Left hindlimb (tissue), 1 donor: ENCODE results near the gene LZTS2.

Source experiments
- DNase-seq: peaks from one replicate; pipeline ENCODE4 v3.0.0-alpha.2; 2018

LZTS2 gene

DNA sequence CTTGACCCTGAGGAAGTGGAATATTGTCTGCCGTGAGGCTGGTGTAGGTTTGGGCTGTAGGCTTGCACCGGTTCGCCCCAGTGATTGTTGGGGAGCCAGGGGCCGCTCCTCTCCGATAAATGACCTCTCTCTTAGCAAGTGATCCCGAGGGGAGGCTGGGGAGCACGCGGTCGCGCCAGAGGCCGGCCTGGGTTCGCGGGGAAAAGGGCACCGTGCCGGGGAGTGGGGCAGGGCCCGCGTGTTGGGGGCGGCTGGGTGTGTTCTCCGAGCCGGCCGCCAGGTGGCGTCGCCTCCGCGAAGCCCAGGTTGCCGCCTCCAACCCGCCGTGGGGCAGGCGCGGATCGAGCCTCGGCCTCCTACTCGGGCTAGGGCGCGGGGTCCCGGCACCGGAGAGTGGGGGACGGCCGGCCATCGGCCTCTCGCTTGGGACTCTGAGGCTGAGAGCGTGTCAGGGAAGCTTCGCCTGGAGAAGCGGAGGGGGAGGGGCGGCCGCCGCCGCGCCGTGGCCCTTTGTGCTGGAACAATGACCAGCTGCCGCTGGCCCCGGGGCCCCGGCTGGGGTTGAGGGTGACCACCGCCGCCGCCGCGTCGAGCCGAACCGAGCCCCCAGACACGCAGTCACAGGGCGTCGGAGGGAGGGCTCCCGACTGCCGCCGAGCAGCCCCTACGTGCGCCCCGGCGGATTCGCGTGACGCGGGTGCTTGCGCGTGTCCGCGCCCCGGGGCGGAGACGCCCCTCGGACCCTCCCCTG, 442 bp upstream of the LZTS2 start:
- DNase-seq = peak; percentile 90

DNA sequence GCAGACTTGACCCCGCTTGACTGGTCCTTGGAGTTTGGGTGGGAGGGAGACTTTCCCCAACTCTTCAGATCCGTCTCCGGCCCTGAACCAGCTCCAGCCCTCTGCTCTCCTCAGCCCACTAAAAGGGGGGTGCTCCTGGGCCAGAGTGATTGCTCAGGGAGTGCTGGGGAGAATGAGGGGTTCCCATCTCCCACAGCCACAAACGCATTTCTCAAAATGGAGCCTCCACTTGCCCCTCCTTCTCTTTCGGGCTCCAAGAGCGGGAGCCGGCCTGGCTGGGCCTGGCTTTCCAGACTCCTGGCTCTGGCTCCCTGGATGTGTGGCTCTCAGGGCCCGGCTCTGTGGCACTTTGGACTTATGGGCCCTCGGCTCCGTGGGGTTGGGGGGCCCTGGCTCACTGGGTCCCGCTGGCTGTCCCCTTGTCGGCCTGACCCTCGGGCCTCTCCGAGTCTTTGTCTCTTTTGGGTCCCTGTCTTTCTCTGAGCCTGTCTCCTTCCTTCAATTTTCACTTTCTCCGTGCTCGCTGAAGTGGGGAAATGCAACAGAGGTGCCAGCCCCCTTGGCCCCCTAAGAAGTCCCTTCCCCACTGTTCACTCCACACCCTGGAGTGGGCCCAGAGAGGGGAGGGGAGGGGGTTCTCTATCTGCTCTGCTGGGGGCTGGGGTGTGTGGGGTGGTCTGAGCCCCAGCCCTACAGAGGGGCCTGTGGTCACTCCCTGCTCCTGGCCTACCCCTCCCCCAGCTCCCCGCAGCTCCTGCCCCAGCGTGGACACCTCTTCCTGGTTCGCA, 713 bp downstream of the LZTS2 start:
- no peak for DNase-seq

DNA sequence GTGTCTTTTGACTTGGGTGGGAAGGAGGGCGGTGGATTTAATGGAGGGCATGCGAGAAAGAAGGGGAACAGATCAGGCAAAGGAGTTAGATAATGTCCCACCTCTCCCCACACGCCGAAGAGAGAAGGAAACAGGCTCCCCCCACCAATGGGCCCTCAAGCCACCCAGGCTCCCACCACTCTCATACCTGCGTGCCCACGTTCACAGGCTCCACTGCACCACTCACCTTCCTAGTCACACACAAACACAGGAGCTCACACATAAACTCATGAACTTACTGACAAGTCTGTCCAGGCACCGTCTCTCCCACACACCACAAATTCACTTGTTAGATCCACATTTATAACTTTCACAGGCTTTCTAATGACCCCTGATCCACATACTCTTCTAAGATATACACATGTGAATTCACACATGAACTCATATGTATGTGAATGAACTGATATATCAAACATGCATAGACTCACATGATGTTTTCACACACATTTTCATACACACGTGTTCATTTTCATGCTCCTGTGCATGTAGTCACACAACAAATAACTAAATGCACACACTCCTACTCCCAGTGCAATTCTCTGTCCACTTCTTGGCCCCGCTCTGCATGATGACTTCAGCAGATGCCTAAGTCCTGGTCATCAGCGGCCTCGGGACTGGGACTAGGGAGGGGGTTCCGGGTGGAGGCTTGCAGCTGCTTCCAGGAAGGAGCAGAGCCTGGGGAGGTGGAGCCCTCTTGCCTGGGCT, 1.5 kb downstream of the LZTS2 start:
- peak; percentile 90 for DNase-seq

DNA sequence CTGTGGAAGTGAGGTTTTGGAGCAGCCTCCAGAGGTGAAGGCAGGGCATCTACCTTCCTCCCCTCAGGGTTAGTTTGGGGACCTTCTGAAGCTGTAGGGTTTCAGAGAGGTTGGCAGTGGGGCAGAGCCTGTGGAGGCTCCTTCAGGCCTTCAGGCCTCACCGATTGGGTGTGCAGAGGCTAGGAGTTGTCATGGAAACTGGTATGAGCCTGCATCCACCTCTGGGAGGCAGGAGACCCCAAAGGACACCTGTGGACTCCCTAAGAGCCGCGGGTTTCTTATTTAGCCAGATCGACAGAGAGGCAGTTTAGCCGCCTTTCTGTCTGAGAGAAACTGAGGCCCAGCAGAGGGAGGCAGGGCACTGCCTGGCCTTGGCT, 2.0 kb downstream of the LZTS2 start:
- DNase-seq = no peak

DNA sequence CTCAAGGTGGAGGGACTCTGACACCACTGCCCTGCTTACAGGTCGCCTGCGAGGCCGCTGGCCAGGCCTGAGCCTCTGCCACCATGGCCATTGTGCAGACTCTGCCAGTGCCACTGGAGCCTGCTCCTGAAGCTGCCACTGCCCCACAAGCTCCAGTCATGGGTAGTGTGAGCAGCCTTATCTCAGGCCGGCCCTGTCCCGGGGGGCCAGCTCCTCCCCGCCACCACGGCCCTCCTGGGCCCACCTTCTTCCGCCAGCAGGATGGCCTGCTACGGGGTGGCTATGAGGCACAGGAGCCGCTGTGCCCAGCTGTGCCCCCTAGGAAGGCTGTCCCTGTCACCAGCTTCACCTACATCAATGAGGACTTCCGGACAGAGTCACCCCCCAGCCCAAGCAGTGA, 2.8 kb downstream of the LZTS2 start:
- no peak for DNase-seq

DNA sequence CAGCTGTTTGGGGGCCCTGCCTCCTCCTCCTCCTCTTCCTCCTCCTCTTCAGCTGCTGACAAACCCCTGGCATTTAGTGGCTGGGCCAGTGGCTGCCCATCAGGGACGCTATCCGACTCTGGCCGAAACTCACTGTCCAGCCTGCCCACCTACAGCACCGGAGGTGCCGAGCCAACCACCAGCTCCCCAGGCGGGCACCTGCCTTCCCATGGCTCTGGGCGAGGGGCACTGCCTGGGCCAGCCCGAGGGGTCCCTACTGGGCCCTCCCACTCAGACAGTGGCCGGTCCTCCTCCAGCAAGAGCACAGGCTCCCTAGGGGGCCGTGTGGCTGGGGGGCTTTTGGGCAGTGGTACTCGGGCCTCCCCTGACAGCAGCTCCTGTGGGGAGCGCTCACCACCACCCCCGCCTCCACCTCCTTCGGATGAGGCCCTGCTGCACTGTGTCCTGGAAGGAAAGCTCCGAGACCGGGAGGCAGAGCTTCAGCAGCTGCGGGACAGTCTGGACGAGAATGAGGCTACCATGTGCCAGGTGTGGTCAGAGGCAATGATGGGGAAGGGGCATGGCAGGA, 4.1 kb downstream of the LZTS2 start:
- DNase-seq = no peak

DNA sequence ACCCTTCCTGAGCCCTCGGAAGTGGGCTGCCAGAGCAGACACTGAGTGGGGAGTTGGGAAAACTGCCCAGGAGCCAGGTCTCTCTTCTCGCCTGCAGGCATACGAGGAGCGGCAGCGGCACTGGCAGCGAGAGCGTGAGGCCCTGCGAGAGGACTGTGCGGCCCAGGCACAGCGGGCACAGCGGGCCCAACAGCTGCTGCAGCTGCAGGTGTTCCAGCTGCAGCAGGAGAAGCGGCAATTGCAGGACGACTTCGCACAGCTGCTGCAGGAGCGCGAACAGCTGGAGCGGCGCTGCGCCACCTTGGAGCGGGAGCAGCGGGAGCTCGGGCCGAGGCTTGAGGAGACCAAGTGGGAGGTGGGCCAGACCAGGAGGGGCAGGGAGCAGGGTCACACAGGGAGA, 5.8 kb downstream of the LZTS2 start:
- no peak for DNase-seq

DNA sequence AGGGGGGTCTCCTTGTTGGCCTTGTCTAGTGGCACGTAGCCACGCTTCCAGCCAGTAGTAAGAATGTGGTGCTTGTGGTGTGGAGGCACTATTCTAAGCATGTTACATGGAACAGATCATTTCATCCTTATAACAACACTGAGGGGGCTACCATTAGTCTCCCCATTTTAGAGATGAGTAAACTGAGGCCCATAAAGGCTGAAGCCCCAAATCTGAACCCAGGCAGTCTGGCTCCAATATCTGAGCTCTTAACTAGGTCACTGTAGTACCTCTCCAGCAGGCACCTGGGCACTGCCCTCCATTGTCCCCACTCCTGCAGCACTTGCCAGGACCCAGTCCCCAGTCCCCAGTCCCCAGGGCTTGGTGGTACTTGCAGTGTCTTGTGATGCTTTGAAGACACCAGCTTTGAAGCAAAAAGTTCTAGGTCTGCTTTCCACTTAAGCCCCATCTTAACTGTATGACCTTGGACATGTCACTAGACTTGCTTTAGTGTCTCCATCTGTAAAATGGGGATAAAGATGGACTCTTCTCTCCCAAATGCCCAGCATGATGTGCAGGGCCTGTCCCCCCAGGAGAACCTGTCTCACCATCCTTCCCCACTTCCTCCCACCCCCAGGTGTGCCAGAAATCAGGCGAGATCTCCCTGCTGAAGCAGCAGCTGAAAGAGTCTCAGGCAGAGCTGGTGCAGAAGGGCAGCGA, 6.4 kb downstream of the LZTS2 start:
- DNase-seq = no peak

DNA sequence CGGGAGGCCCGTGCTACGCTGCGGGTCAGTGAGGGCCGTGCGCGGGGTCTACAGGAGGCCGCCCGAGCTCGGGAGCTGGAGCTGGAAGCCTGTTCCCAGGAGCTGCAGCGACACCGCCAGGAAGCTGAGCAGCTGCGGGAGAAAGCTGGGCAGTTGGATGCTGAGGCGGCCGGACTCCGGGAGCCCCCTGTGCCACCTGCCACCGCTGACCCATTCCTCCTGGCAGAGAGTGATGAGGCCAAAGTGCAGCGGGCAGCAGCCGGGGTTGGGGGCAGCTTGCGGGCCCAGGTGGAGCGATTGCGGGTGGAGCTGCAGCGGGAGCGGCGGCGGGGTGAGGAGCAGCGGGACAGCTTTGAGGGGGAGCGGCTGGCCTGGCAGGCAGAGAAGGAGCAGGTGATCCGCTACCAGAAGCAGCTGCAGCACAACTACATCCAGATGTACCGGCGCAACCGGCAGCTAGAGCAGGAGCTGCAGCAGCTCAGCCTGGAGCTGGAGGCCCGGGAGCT, 7.0 kb downstream of the LZTS2 start:
- peak; percentile 72 for DNase-seq

DNA sequence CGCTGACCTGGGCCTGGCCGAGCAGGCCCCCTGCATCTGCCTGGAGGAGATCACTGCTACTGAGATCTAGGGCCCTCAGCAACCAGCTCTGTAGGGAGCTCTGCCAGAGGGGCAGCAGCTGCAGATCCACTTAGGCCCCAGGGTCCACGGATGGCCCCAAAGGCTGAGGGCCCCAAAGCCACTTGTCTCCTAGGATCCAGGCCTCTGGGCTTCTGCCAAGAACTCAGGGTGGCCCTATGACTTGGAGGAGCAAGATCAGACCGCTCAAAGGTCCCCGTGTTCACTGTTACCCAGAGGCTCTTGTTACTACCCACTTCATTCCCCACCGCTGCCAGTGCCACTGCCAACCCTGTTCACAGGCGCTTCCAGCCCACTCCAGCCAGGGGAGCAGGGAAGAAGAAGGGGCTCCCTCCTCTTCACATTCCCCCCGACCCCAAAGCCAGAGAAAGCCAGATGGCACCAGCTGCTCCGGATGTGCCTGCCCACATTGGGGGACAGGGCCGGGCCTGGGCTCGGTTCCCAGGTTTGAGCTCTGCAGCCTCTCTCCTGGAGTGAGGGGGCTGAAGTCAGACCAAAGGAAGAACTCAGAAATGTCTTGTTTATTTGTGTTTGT, 7.6 kb downstream of the LZTS2 start:
- no peak for DNase-seq

DNA sequence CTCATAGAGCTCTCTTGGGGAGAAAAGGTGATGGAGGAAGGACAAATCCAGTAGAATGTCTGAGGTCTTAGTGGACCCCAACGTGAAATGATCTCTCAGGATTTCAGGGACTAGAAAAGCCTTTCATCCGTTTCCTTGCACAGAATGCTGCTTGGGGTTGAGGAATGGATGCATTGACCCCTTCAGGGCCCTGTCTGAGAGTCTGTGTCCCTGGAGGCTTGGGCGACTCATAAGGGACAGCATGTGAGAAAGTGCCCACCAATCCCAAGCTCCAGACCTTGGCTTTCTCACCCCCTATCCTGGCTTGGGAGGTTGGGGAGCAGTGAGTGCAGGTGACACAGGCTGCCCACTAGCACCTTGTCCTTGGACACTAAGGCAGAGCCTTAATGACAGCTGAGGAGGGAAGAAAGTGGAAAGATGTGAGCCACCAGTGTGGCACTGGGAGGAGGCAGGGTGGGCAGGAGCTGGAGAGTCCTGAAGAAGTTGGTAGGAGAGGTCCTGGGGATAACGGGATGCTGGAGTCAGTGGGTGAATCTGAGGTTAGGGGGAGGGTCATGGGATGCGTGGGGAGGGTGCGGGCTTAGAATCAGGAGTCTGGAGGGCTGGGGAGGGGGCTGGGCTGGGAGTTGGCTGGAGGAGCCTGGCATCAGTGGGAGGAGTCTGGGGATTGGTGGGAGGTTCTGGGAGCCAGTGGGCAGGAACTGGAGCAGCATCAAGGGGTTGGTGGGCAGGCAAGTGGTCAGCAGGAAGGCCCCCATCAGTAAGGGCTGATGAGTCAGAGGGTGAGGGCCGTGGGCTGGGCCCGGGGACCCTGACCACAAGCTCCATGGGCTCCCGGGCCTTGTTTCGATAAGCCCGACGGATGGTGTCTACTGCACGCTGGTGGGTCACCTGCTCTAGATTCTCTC, 8.6 kb downstream of the LZTS2 start:
- no peak for DNase-seq

DNA sequence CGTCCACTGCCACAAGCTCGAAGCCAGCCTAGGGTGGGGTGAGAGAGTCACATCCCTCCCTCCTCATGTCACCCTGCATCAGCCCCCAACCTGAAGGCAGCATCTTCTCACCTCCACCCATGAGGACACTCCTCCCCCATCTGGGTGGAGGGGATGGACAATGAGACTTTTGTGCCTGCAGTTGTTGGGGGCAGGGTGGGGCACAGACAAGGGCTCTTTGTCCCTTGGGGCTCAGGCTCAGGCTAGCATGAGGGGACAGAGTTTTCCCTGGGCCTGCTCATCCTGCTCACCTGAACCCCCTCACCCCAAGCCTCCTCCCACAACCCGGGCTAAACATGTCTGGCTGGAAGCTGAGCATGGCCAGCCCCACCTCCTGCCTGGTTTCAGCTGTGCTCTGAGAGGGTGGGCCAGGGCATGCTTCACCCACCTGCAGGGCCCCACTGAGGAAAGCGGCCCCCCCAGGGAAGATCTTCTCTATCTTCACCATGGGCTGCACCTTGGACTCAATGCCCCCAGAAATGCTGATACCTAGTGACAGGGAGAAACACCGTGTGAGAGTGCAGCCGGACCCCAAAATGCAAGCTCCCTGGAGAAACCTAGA, 9.3 kb downstream of the LZTS2 start:
- no peak for DNase-seq

DNA sequence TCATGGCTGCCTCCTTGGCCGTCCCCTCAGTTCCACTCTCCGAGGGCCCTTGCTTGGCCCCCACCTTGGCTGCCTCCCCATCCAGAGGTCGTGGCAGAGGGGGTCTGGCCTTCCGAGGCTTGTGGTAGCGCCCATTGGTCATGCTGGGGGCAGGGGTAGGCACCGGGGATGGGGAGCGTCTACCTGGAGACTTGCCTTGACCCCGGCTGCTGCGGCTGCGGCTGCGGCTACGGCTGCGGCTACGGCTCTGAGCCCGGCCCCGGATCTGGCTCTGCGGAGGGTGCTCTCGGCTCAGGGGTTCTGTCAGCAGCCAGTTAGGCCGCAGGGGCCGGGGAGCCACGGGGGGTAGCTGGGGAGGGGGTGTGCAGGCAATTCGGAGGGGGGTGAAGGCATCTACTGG, 10.7 kb downstream of the LZTS2 start:
- no peak for DNase-seq

DNA sequence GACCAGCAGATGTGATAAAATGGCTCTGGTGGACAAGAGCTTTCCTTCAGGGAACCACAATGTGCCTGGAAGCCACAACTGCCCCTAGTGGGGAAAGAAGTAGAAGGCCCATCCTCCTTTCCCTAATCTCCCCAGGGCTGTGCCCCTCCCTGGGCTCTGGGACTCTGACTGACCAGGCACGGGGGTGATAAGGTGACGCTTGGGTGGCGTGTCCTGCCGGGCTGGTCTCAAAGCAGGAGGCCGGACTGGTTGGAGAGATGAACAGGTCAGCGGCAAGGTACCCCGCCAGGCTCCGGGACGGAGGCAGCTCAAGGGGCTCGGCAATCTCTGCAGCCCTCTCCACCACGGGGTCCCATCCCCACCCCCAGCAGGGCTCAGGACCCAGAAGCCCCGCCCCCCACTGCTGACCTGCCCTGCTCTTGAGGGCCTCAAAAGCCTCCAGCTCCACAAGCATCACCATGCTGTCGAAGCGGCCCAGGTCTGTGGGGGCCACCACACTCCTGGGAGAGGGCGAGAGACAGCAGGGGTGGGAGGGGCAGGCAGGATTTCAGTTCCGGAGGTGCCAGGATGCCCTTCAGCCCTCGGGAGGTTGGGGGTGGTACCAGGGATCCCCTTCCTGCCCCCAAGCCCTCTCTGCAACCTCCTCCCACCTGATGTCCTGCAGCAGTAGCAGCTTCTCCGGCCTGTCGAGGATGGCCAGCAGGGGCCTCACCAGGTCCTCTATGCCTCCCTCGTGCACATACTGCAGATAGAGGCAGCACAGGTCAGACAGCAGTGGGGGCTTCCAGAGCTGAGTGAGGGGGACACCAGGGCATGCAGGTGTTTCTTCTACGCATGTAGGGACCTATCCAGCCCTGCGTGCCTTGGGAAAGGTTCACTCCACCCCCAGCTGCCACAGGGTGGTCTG, 12.2 kb downstream of the LZTS2 start:
- no peak for DNase-seq

DNA sequence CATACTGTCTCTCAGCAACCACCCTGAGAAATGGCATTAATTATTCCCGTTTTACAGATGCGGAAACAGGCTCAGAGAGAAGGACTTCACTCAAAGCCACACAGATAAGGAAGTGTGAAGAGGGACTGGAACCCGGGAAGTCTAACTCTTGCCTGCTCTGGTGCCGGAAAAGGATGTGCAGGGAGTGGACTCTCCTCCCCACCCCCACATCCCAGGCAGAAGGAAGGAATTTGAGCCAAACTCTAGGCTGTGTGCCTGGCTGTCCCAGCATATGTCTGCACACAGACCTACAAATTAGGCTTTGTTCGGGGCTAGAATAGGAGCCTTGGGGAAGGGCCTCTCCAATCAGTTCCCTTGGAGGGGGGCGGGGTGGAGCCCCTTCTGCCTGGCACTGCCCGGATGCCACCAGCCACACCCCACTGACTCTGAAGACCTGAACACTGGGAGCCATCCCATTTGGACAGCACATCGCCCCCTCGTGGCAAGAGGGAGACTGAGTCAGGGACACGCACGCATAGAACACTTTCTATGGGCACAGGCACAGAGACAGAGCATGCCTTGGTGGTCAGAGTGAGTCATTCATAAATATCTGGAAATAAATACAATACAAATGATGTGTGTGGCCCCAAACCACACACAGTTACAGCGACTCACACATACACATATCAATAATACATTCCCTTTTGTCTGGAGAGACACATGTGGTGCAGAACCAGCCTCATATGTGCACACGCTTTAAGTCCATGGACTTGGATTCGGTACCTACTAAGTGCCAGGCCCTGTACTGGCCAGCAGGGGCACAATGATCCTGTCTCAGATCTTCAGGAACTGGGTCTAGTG, 13.1 kb downstream of the LZTS2 start:
- DNase-seq = peak; percentile 84

DNA sequence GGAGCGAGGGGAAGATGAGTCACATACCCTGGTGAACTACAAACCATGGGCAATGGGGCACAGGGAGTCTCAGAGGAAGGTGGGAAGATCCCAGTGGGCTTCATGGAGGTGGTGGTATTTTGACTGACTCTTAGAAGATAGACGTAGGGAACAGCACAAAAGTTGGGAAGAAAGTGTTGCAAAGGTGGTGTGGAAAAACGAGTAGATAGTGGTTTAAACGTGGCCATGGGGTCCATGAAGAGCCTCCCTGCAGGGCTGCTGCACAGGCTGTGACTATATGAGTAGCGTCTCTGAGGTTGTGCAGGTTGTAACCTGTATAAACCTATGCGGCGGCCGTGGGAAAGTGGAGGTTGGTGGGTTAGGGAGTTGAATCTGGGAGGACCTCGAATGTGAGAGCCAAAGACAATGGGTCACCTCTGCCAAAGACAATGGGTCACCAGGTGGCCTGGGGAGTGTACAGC, 13.8 kb downstream of the LZTS2 start:
- DNase-seq = no peak

DNA sequence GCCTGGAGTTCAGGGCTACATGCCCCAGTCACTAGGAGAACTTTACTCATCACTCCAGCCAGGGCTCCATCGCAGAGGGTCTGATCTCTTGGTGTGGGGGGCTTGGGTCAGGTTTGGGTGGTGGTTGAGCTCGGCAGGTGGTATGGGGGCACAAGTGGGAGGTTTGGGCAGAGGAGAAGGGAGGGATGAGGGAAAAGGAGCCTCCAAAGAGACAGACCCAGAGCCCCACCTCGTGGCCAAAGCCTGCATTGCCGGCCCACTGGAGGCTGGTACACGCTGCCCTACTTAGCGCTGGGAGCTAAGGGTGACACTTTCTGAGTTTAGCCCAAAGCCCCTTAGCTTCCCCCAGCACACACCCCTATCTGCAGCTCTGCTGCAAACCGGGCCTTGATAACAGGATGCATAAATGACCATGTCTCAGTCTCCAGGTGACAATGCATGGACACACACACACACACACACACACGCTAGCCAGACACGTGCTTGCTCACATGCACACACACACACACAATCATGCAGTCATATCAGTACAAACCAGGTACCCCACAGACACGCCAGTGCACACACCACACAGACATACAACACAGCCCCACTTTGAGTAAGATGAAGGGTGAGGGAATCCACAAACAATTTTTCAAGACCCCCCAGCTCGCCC, 14.7 kb downstream of the LZTS2 start:
- DNase-seq = peak; percentile 82
